Lung (tissue), 12 donors: ENCODE results near the gene SNX4. TPM values are rescaled to one million over a fixed set of nuclear protein-coding genes. Genes with fewer than 3 reads are reported as not detected.

Experiments used
- ATAC-seq: fragments of 200-7000 bp; cut with Tn5 transposase; one replicate; pipeline ENCODE4 v1.9.1; 2020; ENCODE audit warnings: moderate number of reproducible peaks; ENCODE audit not compliant: insufficient read depth, low FRiP score
- DNase-seq, 3 donors: peaks; one replicate each; pipeline ENCODE4 v3.0.0-alpha.2; 2013 to 2017
- H3K27ac ChIP-seq, 2 donors: one replicate each; pipeline ENCODE4 v1.5.1; 2013; ENCODE audit warnings: mild to moderate bottlenecking in 2 of 2, moderate library complexity in 2 of 2, control low read depth in 1 of 2, inconsistent platforms in 1 of 2, low read depth in 1 of 2, low read length in 1 of 2
- H3K27me3 ChIP-seq, 3 donors: one replicate each; pipeline ENCODE4 v1.5.1; 2013; ENCODE audit warnings: low read length in 2 of 3; ENCODE audit not compliant: control insufficient read depth in 3 of 3, insufficient read depth in 3 of 3
- H3K36me3 ChIP-seq, 4 donors: one replicate each; pipeline ENCODE4 v1.5.1; 2013; ENCODE audit warnings: low read length in 4 of 4, mild to moderate bottlenecking in 1 of 4, moderate library complexity in 1 of 4; ENCODE audit not compliant: control insufficient read depth in 4 of 4, insufficient read depth in 4 of 4
- H3K4me1 ChIP-seq, 5 donors: one replicate each; pipeline ENCODE4 v1.5.1; 2013; ENCODE audit warnings: low read length in 5 of 5, mild to moderate bottlenecking in 2 of 5, moderate library complexity in 1 of 5; ENCODE audit not compliant: control insufficient read depth in 5 of 5, insufficient read depth in 5 of 5
- H3K4me3 ChIP-seq: one replicate; pipeline ENCODE4 v1.5.1; 2013; ENCODE audit warnings: mild to moderate bottlenecking, control low read depth, moderate library complexity
- H3K9ac ChIP-seq, 2 donors: one replicate each; pipeline ENCODE4 v1.5.1; 2013; ENCODE audit warnings: low read length in 2 of 2, control low read depth in 1 of 2; ENCODE audit not compliant: insufficient read depth in 1 of 2
- H3K9me3 ChIP-seq, 4 donors: one replicate each; pipeline ENCODE4 v1.5.1; 2013; ENCODE audit warnings: low read length in 3 of 4, mild to moderate bottlenecking in 1 of 4, moderate library complexity in 1 of 4; ENCODE audit not compliant: control insufficient read depth in 4 of 4, insufficient read depth in 3 of 4
- WGBS, 2 donors: extraction: QIAGEN DNeasy Blood & Tissue Kit; methylation state at CpG; one replicate each; pipeline ENCODE4 v1.1.7; 2013; 5-methylcytosine and 5-hydroxymethylcytosine counted together
- polyA plus RNA-seq, 2 donors: library from polyadenylated mRNA; stranded (reverse); fragments of 200-250 nt; gene quantifications; one replicate each; pipeline ENCODE4 v1.2.1, GENCODE V29; 2013
- total RNA-seq, 2 donors: library from RNA; depleted of rRNA in 1 of 2; stranded (reverse); fragments of >200 nt in 1 of 2; gene quantifications; one replicate each; pipeline ENCODE4 v1.2.1, GENCODE V29; 2014 to 2021
- TF ChIP-seq, protein P1 (sequence below): IDR thresholded peaks from 2 replicates; pipeline ENCODE4 v1.5.1; 2012; ENCODE audit warnings: mild to moderate bottlenecking; ENCODE audit errors: control extremely low read depth, extremely low read depth
- donor health status: control.
- donor health status: control.
- donor health status: Bipolar disorder and iron deficiency.
- donor health status: healthy.
- donor health status: DM: yes; HTN: yes; CAD: no.

SNX4 gene
- total and polyA plus RNA-seq, 4 donors, result 19.7 to 67.4 (median 30.7) TPM

- 87% methylated on average over 2 of the region's 2 CpGs for WGBS, 2 donors
- no peak overlapping the region for H3K4me3 ChIP-seq
Observed at GRCh38 chr3:125440970-125441369, 79.0 kb downstream of the SNX4 start.

GRCh38 chr3:125440559-125440955 lies 79.4 kb downstream of the SNX4 start:
- DNase-seq, result peak in 1 of 3 donors; percentile 38
- Histone ChIP-seq H3K9me3 (peaks cover 0 to 3% (median 0%) of the 10 kb centered on the region in 4 donors), H3K4me1 (peaks cover 0 to 3% (median 0%) of the 10 kb centered on the region in 5 donors), H3K27me3 (no peaks in the 10 kb centered on the region), H3K9ac (no peak overlapping the region), H3K36me3 (peaks cover 0 to 3% (median under 1%) of the 10 kb centered on the region in 4 donors), H3K27ac (peak overlapping the region in 1 of 2 donors; percentile 13), H3K4me3 (no peak overlapping the region)
- WGBS, 2 donors, result 67 to 78% methylated on average over 3 of the region's 3 CpGs
- peak; percentile 42 for ATAC-seq
- TF ChIP-seq, protein P1, sequence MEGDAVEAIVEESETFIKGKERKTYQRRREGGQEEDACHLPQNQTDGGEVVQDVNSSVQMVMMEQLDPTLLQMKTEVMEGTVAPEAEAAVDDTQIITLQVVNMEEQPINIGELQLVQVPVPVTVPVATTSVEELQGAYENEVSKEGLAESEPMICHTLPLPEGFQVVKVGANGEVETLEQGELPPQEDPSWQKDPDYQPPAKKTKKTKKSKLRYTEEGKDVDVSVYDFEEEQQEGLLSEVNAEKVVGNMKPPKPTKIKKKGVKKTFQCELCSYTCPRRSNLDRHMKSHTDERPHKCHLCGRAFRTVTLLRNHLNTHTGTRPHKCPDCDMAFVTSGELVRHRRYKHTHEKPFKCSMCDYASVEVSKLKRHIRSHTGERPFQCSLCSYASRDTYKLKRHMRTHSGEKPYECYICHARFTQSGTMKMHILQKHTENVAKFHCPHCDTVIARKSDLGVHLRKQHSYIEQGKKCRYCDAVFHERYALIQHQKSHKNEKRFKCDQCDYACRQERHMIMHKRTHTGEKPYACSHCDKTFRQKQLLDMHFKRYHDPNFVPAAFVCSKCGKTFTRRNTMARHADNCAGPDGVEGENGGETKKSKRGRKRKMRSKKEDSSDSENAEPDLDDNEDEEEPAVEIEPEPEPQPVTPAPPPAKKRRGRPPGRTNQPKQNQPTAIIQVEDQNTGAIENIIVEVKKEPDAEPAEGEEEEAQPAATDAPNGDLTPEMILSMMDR, result no peak

More at GRCh38 chr3:125440970-125441369, 79.0 kb downstream of the SNX4 start:
- H3K9me3 ChIP-seq, result peaks cover 0 to 3% (median under 1%) of the 10 kb centered on the region in 4 donors
- no peak overlapping the region for H3K9ac ChIP-seq
- TF ChIP-seq, protein P1, result no peak
- no peak overlapping the region for H3K27ac ChIP-seq
- H3K27me3 ChIP-seq, result no peaks in the 10 kb centered on the region
- H3K4me1 ChIP-seq, result peaks cover 0 to 3% (median 0%) of the 10 kb centered on the region in 5 donors
- ATAC-seq (no peak), DNase-seq (no peak)
- H3K36me3 ChIP-seq, result peaks cover 0 to 6% (median 3%) of the 10 kb centered on the region in 4 donors

DNA sequence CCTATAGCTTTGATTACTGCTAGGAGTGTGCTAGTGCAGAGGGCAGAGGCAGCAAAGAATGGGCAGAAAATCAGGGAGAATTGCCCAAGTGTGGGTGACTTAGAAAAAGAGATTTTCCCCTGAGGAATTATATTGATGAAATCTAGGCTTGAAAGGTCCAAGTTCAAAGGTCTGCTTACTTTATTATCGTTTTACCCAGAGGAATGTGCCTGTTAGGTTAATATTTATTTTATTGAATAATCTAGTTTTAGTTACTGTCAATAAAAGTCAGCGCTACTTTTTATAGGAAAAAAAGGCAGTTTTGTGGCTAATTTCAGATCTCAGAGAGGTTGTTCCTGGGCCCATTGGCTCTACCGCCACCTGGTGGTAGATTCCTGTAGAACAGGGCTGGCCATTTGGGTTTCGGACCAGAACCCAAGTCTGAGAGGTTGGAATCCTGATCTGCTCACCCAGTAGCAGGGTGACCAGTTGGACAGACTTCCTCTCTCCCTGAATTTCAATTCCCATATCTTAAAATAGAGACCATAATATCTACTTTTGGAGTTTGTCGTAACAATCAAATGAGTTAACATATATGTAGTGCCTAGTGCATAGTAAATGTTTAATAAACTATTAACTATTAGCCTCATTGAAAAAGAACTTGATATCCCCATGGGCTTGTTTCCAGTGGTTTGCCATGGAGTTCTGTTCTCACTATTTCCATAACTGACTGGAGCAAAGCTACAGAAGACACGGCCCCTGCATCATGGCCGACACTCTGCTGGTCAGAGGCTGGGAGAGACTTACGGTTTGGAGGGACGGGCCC lies 82.2 kb downstream of the SNX4 start:
- ATAC-seq (no peak), DNase-seq (peak; percentile 55 to 62 (median 59))
- no peaks in the 10 kb centered on the region for H3K27me3 ChIP-seq
- H3K4me1 ChIP-seq, result peaks cover 0 to 3% (median 0%) of the 10 kb centered on the region in 5 donors
- no peak overlapping the region for H3K4me3 ChIP-seq
- H3K9ac ChIP-seq, result no peak overlapping the region
- peaks cover 0 to 3% (median 0%) of the 10 kb centered on the region in 4 donors for H3K9me3 ChIP-seq
- WGBS, 2 donors, result 53 to 58% methylated on average over 9 of the region's 9 CpGs
- no peaks in the 10 kb centered on the region for H3K36me3 ChIP-seq
- TF ChIP-seq, protein P1, result peak; percentile 78
- H3K27ac ChIP-seq, result no peak overlapping the region
